CD14-positive monocyte (primary cell): ENCODE measurements around the gene NAPG. TPM values are rescaled to one million over a fixed set of nuclear protein-coding genes. Genes with fewer than 3 reads are reported as not detected.

ENCODE experiments used
- DNase-seq, 3 donors: peaks; one replicate each; pipeline ENCODE4 v3.0.0-alpha.2; 2011 to 2022
- H2AFZ ChIP-seq: 2 replicates; pipeline ENCODE4 v1.6.0; 2012; ENCODE audit warnings: mild to moderate bottlenecking, low read depth, low read length, inconsistent platforms; ENCODE audit not compliant: insufficient read depth, poor library complexity, severe bottlenecking
- H3K27ac ChIP-seq, 2 donors: 1 replicate in 1 of 2; 2 replicates in 1 of 2; pipeline ENCODE4 v1.5.1; 2012 to 2013; ENCODE audit warnings: low read length in 2 of 2, control low read depth in 1 of 2, inconsistent platforms in 1 of 2, low read depth in 1 of 2, mild to moderate bottlenecking in 1 of 2
- H3K27me3 ChIP-seq, 2 donors: one replicate each; pipeline versions ENCODE4 v1.6.0 to v1.6.1; 2011 to 2013; ENCODE audit warnings: low read length in 2 of 2; ENCODE audit not compliant: control insufficient read depth in 2 of 2, insufficient read depth in 2 of 2
- H3K36me3 ChIP-seq, 2 donors: replicated peaks in 1 of 2; 1 replicate in 1 of 2; 2 replicates in 1 of 2; pipeline versions ENCODE4 v1.5.1 to v1.6.1; 2012 to 2013; ENCODE audit warnings: low read length in 2 of 2, control low read depth in 1 of 2, inconsistent platforms in 1 of 2, mild to moderate bottlenecking in 1 of 2; ENCODE audit not compliant: insufficient read depth in 2 of 2, control insufficient read depth in 1 of 2
- H3K4me1 ChIP-seq, 2 donors: 1 replicate in 1 of 2; 2 replicates in 1 of 2; pipeline versions ENCODE4 v1.5.1 to v1.6.1; 2012 to 2013; ENCODE audit warnings: low read length in 2 of 2, control low read depth in 1 of 2, inconsistent platforms in 1 of 2, mild to moderate bottlenecking in 1 of 2, moderate library complexity in 1 of 2; ENCODE audit not compliant: insufficient read depth in 2 of 2, control insufficient read depth in 1 of 2
- H3K4me2 ChIP-seq: replicated peaks from 2 replicates; pipeline ENCODE3; 2012; ENCODE audit warnings: low read length, moderate library complexity, mild to moderate bottlenecking; ENCODE audit not compliant: poor library complexity, severe bottlenecking; ENCODE audit errors: extremely low read depth
- H3K4me3 ChIP-seq, 3 experiments: fragments of 200-600 bp in 1 of 3; sonication (generic) in 1 of 3; replicated peaks in 1 of 3; 1 replicate in 2 of 3; 2 replicates in 1 of 3; pipeline ENCODE4 v1.5.1; 2011 to 2013; ENCODE audit warnings: low read length in 3 of 3, mild to moderate bottlenecking in 3 of 3, control low read depth in 2 of 3, low read depth in 2 of 3, inconsistent platforms in 1 of 3, moderate library complexity in 1 of 3
- H3K79me2 ChIP-seq: 2 replicates; pipeline ENCODE4 v1.6.0; 2012; ENCODE audit warnings: mild to moderate bottlenecking, control low read depth, inconsistent platforms, low read length, moderate library complexity; ENCODE audit not compliant: insufficient read depth
- H3K9ac ChIP-seq: 2 replicates; pipeline ENCODE4 v1.6.0; 2017; ENCODE audit warnings: low read length, mild to moderate bottlenecking; ENCODE audit not compliant: insufficient read depth, poor library complexity, severe bottlenecking
- H3K9me3 ChIP-seq, 2 donors: replicated peaks in 1 of 2; 1 replicate in 1 of 2; 2 replicates in 1 of 2; pipeline versions ENCODE4 v1.5.1 to v1.6.1; 2012 to 2013; ENCODE audit warnings: low read length in 2 of 2, control low read depth in 1 of 2; ENCODE audit not compliant: control insufficient read depth in 1 of 2, insufficient read depth in 1 of 2
- H4K20me1 ChIP-seq: 2 replicates; pipeline ENCODE4 v1.6.0; 2012; ENCODE audit warnings: mild to moderate bottlenecking, low read length, control low read depth, moderate library complexity; ENCODE audit not compliant: insufficient read depth
- H3K27ac Mint-ChIP-seq, 7 donors: one replicate each; pipeline ENCODE4 v1.8.0; 2020; ENCODE audit warnings: mild to moderate bottlenecking in 7 of 7, mixed read lengths in 7 of 7, moderate library complexity in 6 of 7, inconsistent platforms in 2 of 7
- H3K27me3 Mint-ChIP-seq, 3 donors: one replicate each; pipeline ENCODE4 v1.8.0; 2021 to 2022; ENCODE audit warnings: low read depth in 3 of 3, mild to moderate bottlenecking in 3 of 3, mixed read lengths in 3 of 3, moderate library complexity in 3 of 3, inconsistent platforms in 1 of 3
- H3K36me3 Mint-ChIP-seq, 2 donors: one replicate each; pipeline ENCODE4 v1.8.0; 2020; ENCODE audit warnings: mixed read lengths in 2 of 2, inconsistent platforms in 1 of 2, mild to moderate bottlenecking in 1 of 2
- H3K4me1 Mint-ChIP-seq: one replicate; pipeline ENCODE4 v1.8.0; 2020; ENCODE audit warnings: mild to moderate bottlenecking, mixed read lengths
- H3K4me3 Mint-ChIP-seq, 2 donors: one replicate each; pipeline ENCODE4 v1.8.0; 2020; ENCODE audit warnings: mild to moderate bottlenecking in 2 of 2, mixed read lengths in 2 of 2, moderate library complexity in 1 of 2
- H3K9me3 Mint-ChIP-seq, 7 donors: one replicate each; pipeline ENCODE4 v1.8.0; 2020 to 2022; ENCODE audit warnings: mixed read lengths in 7 of 7, mild to moderate bottlenecking in 6 of 7, moderate library complexity in 6 of 7, inconsistent platforms in 2 of 7
- WGBS: methylation state at CpG from one replicate; pipeline ENCODE4 v1.1.5; 2013; ENCODE audit warnings: missing lambda C conversion rate; ENCODE audit not compliant: insufficient coverage; 5-methylcytosine and 5-hydroxymethylcytosine counted together
- intact Hi-C, 2 donors: fragments of 100-400 bp; cut with micrococcal nuclease; formaldehyde crosslinking; loops; one replicate each; pipeline versions ENCODE4 v1.15.0 to v1.15.1; 2023
- polyA plus RNA-seq, 3 donors: library from polyadenylated mRNA; depleted of rRNA in 1 of 3; unstranded in 2 of 3; stranded (reverse) in 1 of 3; fragments of 300-500 nt in 2 of 3; fragments of >200 nt in 1 of 3; fragmentation: Illumina TruSeq in 2 of 3; gene quantifications; 1 replicate in 2 of 3; 2 replicates in 1 of 3; pipeline ENCODE4 v1.2.3, GENCODE V29; 2012 to 2021
- TF ChIP-seq, protein P1 (sequence below): fragments of 200-600 bp; IDR thresholded peaks from one replicate; pipeline ENCODE4 v1.8.0; 2022; ENCODE audit warnings: antibody characterized with exemption, mild to moderate bottlenecking

NAPG gene
- polyA plus RNA-seq, 3 donors = 14.8 to 17.5 (median 15.9) TPM

DNA sequence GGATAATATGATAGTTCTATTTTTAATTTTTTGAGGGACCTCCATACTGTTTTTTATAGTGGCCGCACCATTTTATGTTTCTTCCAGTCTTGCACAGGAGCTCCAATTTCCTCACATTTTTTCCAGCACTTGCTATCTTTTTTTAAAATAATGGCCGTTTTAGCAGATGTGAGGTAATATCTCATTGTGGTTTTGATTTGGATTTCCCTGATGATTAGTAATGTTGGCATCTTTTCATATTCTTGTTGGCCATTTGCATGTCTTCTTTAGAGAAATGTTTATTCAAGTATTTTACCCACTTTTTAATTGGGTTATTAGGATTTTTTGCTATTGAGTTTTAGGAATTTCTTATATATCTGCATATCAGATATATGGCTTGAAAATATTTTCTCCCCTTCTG is 29.9 kb upstream of the NAPG start:
- H3K4me1 Mint-ChIP-seq = peaks cover 28% of the 10 kb centered on the region
- Histone ChIP-seq H3K27ac (no peak overlapping the region), H3K36me3 (no peaks in the 10 kb centered on the region), H3K4me3 (no peak overlapping the region), H3K9me3 (no peaks in the 10 kb centered on the region), H2AFZ (no peak overlapping the region), H3K4me1 (peaks cover 22 to 23% of the 10 kb centered on the region in 2 donors), H3K79me2 (no peaks in the 10 kb centered on the region), H3K9ac (no peak overlapping the region), H3K27me3 (no peaks in the 10 kb centered on the region), H3K4me2 (no peak overlapping the region), H4K20me1 (no peaks in the 10 kb centered on the region)
- WGBS = no CpG with 5 or more reads among the region's 2 CpGs
- no peak overlapping the region for H3K27ac Mint-ChIP-seq
- intact Hi-C loops = no loop called here
- TF ChIP-seq, protein P1, sequence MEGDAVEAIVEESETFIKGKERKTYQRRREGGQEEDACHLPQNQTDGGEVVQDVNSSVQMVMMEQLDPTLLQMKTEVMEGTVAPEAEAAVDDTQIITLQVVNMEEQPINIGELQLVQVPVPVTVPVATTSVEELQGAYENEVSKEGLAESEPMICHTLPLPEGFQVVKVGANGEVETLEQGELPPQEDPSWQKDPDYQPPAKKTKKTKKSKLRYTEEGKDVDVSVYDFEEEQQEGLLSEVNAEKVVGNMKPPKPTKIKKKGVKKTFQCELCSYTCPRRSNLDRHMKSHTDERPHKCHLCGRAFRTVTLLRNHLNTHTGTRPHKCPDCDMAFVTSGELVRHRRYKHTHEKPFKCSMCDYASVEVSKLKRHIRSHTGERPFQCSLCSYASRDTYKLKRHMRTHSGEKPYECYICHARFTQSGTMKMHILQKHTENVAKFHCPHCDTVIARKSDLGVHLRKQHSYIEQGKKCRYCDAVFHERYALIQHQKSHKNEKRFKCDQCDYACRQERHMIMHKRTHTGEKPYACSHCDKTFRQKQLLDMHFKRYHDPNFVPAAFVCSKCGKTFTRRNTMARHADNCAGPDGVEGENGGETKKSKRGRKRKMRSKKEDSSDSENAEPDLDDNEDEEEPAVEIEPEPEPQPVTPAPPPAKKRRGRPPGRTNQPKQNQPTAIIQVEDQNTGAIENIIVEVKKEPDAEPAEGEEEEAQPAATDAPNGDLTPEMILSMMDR = no peak
- H3K27me3 Mint-ChIP-seq = peaks cover 0 to 3% (median 0%) of the 10 kb centered on the region in 3 donors
- peaks cover 0 to 2% of the 10 kb centered on the region in 2 donors for H3K36me3 Mint-ChIP-seq
- H3K4me3 Mint-ChIP-seq = no peak overlapping the region
- H3K9me3 Mint-ChIP-seq = peaks cover 0 to 4% (median 1%) of the 10 kb centered on the region in 7 donors
- DNase-seq = no peak

- Histone ChIP-seq H3K79me2 (no peaks in the 10 kb centered on the region), H3K27me3 (no peaks in the 10 kb centered on the region), H3K9ac (no peak overlapping the region), H3K9me3 (no peaks in the 10 kb centered on the region), H4K20me1 (no peaks in the 10 kb centered on the region), H3K27ac (no peak overlapping the region), H3K4me1 (peaks cover 22 to 23% of the 10 kb centered on the region in 2 donors), H3K4me2 (no peak overlapping the region), H2AFZ (no peak overlapping the region), H3K4me3 (no peak overlapping the region), H3K36me3 (no peaks in the 10 kb centered on the region)
- H3K4me1 Mint-ChIP-seq = peaks cover 28% of the 10 kb centered on the region
- peaks cover 0 to 2% of the 10 kb centered on the region in 2 donors for H3K36me3 Mint-ChIP-seq
- DNase-seq = peak in 1 of 3 donors; percentile 32
- H3K4me3 Mint-ChIP-seq = no peak overlapping the region
- peaks cover 0 to 4% (median 1%) of the 10 kb centered on the region in 7 donors for H3K9me3 Mint-ChIP-seq
- H3K27me3 Mint-ChIP-seq = peaks cover 0 to 3% (median 0%) of the 10 kb centered on the region in 3 donors
- no peak overlapping the region for H3K27ac Mint-ChIP-seq
- intact Hi-C loops = no loop called here
- TF ChIP-seq, protein P1 = no peak
These were observed 28.5 kb upstream of the NAPG start for GRCh38 chr18:10497206-10497749.
